Fibroblast of skin of abdomen (primary cell): ENCODE data around the gene USP35.
"Not testable (repeated sequence)": the region's sequence is repeated elsewhere in the genome, so short reads cannot be mapped to it uniquely, and the experiment has no call there.

Experiments used
- DNase-seq: peaks from one replicate; pipeline ENCODE4 v3.0.0-alpha.2; 2013

USP35 gene

DNA sequence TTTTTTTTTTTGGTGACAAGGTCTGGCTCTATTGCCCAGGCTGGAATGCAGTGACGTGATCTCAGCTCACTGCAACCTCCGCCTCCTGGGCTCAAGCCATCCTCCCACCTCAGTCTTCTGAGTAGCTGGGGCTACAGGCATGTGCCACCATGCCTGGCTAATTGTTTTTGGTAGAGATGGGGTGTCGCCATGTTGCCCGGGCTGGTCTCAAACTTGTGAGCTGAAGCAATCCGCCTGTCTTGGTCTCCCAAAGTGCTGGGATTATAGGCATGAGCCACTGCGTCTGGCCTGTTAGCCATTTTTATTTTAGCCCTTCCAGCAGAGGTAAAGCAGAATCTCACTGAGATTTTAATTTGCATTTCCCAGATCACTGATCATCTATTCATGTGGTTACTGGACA is 44.3 kb downstream of the USP35 start:
- not testable (repeated sequence) for DNase-seq

DNA sequence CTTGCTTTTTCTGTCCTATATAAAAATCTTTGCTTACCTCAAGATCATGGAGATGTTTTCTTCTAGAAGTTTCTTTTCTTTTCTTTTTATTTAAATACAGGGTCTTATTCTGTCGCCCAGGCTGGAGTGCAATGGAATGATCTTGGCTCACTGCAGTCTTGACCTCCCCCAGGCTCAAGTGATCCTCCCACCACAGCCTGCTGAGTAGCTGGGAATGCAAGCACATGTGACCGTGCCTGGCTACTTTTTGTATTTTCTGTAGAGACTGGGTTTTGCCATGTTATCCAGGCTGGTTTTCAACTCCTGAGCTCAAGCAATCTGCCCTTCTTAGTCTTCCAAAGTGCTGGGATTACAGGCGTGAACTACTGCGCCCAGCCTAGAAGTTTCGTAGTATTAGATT is 45.3 kb downstream of the USP35 start:
- DNase-seq = no peak

DNA sequence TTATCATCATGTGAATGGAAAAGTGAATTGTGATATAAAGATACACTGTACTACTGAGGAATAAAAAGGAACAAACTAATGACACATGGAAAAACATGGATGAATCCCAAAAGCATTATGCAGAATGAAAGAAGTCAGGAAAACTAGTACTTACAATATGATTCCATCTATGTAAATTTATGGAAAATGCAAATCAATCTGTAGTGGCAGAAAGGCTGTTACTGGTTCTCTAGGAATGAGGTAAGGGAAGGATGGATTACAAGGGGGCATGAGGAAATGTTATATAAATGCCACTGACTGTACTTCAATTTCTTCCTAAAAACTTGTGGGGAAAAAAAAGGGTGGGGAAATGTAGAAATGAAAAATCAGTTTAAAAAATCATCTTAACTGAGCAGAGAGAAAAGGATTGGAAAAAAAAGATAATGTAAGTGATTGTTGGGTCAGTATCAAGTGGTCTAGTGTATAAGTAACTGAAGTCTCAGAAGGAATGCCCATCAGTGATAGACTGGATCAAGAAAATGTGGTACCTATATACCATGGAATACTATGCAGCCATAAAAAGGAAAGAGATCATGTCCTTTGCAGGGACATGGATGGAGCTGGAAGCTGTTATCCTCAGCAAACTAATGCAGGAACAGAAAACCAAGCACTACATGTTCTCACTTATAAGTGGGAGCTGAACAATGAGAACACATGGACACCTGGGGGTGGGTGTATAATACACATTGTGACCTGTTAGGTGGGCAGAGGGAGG is 48.8 kb downstream of the USP35 start:
- no peak for DNase-seq

DNA sequence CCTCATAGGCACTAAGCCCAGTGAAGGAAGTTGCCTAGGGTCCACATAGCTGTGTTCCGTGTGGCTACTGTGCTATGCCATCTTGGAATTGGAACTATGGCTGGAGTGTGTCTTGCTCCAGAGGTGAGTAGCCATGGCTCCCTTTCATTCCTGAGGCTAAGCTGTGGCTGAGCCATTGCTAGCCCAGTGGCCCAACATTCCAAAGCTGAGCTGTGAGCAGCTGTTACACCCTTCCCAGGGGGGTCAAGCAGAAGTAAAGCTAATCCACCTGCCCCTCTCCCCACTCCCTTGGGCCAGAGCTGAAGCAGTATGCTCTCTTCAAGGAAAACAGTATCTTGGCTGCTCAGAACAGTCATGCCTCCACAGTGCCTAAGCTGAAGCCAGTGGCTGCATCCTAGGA is 51.1 kb downstream of the USP35 start:
- no peak for DNase-seq

DNA sequence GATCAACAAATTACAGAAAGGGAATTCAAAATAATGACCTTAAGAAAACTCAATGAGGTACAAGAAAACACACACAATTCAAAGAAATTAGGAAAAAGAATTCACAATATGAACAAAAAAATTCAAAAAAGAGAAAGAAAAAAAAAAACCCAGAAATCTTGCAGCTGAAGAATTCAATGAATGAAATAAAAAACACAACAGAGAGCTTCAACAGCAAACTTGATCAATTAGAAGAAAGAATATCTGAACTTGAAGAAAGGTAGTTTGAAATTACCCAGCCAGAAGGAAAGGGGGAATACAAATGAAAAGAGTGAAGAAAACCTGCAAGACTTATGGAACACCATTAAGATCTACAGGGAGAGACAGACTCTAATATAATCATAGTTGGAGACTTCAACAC is 52.8 kb downstream of the USP35 start:
- no peak for DNase-seq

DNA sequence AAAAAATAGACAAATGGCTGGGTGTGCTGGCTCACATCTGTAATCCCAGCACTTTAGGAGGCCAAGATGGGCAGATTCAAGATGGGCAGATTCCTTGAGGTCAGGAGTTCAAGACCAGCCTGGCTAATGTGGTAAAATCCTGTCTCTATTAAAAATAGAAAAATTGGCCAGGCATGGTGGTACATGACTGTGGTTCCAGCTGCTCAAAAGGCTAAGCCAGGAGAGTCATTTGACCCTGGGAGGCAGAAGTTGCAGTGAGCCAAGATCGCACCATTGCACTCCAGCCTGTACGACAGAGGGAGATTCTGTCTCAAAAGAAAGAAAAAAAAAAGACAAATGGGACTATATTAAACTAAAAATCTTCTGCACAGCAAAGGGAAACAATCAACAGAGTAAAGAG is 55.4 kb downstream of the USP35 start:
- no peak for DNase-seq

DNA sequence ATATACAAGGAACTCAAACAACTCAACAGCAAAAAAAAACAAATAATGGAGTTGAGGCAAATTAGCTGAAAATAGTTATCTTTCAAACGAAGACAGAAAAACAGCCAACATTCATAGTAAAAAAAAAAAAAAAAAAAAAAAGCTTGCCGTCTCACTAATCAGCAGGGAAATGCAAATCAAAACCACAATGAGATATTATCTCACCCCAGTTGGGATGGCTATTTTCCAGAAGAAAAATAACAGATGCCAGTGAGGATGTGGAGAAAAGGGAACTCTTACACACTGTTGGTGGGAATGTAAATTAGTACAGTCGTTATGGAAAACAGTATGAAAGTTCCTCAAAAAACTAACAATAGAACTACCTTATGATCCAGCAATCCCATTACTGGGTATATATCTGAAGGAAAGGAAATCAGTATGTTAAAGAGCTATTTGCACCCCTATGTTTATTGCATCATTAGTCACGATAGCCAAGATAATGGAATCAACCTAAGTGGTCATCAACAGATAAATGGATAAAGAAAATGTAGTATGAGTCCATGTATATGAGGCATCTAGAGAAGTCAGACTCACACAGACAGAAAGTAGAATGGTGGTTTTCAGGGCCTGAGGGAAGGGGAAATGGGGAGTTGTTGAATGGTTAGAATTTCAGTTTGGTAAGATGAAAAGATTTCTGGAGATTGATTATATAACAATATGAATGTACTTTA is 56.0 kb downstream of the USP35 start:
- peak; percentile 67 for DNase-seq

DNA sequence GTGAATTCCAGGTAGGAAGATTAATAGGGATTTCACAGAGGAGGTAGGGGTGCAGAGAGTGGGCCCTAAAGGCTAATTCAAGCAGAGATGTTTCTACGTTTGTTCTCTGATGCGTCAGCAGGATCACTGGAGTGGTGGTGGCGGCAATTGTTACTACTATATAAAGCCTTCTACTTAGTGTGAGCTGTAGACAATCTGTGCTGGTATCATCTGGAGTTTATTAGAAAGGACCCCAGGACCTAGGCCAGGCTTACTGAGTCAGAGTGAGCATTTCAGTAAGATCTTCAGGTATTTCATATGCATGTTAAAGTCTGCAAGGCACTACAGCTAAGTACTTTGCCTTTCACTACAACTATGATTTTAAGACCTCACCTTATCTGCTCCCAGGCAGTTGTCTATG is 59.5 kb downstream of the USP35 start:
- peak; percentile 85 for DNase-seq

DNA sequence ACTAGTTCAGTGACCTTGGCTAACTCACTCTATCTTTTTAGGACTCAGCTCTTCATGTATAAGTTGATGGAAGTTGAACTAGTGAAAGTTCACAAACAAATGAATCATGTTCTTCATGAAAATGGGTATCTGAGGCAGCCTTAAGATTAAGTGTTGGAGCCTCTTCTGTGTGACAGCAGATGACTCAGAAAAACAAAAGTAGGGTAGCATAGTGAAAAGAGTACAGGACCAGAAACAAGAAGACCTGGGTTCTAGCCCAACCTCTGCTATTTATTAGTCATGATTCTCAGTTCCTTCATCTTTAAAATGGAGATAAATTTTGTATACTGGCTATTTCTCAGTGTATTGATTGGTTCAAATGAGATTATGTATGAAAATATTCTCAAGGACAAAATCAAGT is 60.2 kb downstream of the USP35 start:
- DNase-seq = no peak

DNA sequence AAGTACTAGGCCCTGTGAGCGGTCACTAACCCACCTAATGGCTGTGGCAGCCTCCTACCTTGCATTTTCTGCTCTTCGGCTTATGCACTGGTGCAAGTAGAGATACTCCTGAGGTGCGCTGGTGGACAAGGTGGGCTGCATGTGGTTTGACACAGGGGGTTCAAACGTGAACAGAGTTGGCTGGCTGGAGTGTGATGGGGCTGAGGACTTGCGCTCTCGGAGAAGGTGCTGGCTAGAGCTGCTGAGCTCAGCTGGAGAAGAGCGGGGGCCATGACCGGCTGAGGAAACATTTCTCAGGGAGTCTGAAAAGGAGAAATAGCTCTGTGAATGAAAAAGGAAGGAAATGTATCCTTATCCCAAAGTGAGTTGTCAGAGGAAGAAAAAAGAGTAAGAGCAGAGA is 61.4 kb downstream of the USP35 start:
- no peak for DNase-seq

DNA sequence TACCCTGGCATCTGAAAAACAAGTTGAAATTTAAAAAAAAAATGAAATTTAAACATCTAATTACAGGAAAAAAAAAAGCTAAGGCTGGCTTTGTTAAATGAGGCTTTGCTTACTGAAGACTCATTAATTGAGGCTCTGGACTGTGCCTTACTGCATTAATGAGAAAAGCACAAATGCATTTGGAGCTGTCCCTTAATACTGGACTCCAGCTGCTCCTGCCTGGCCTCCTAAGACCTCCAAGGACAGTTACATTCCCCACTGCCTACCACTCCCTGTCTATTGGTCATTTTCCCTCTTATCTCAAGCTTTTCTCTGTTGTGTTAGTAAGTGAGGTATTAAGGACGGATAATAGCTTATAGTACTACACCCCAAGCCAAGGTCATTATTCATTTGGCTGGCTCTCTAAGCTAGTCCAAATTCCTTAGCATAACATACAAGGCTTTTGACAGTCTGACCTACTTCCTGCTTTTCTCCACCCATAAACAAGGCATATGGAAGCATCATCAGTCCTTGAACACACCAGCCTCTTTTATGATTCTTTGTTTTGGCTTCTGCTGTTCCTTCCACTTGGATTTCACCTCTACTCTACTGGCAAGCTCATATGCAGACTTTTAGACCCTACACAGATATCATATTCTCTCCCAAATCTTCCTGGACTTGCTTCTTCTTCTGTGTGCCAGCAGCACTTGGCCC is 62.5 kb downstream of the USP35 start:
- peak; percentile 65 for DNase-seq

DNA sequence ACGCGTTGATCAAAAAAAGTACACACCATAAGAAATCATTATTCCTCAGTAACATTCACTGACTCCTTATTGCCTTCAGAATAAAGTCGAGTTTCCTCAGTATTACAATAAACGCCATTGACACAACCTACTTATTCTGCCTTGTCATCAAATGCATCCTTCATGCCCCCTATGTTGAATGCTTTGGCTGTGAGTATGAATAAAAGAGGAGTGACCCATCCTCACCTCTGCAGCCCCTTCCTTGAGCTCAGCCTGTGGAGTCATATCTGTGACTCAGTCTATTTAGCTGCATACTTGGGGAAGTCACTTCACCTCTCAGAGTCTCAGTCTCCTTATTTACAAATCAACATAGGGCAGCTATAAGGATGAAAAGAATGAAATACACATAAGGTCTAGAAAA is 65.1 kb downstream of the USP35 start:
- DNase-seq = peak; percentile 50

DNA sequence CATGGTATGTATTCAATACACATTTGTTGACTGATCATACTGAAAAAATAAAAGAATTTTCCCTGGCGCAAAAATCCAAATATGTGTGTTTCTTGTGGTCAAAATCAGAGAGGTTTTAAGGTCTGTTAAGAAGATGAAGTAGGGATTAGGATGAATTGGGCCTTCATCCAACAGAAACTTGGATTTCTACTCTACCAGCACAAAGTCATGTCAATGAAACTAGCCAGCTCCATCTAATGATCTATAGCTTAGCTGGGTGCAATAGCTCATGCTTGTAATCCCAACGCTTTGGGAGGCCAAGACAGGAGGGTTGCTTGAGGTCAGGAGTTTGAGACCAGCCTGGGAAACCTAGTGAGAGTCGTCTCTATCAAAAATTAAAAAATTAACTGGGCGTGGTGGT is 65.5 kb downstream of the USP35 start:
- DNase-seq = peak; percentile 12

DNA sequence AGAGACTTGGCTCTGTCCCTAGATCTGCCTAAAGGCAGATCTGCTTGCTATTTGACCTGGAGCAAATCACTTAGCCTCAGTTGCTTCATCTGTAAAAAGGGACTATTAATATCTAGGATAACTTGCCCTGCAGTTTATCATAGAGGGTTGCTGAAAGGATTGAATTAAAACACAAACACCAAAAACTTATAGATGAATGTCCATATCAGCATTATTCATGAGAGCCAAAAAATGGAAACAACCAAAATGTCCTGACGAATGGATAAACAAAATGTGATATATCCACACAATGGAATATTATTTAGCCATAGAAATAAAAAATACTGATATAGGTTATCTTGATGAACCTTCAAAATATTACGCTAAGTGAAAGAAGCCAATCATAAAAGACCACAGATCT is 67.2 kb downstream of the USP35 start:
- DNase-seq = no peak

DNA sequence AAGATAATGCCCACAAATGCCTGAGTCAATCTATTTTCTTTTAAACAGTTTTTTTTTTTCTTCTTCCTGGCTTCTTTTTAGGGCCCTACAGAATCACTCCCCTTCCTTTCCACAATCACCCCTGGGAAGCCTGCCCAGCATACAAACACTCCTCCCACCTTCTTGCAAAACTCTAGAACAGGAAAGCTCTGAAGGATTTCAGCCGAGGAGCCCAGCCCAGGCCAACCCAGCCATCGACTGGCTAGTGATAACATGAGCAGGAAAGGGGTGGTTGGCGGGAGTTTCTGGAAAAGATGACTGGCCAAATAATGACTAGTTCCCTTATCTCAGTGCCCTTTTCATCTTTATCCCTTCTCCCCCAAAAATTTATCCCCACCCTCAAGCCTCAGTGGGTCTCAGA is 68.2 kb downstream of the USP35 start:
- peak; percentile 72 for DNase-seq

DNA sequence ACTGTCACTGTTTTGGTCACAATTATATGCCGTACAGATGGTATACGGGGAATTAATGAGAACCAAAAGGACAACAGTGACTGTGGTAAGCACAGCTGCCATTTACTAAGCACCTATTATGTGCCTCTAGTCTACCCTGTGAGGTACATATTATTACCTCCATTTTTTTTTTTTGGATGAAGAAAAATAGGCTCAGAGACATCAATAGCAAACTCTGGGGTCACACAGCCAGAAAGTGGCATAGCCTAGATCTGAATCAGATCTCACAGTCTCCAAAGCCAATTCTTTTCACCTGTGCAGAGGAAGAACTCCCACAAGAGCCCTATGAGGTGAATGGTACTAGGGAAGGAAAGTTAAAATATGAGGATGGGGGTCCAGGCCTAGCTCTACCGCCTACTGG is 68.9 kb downstream of the USP35 start:
- DNase-seq = no peak

DNA sequence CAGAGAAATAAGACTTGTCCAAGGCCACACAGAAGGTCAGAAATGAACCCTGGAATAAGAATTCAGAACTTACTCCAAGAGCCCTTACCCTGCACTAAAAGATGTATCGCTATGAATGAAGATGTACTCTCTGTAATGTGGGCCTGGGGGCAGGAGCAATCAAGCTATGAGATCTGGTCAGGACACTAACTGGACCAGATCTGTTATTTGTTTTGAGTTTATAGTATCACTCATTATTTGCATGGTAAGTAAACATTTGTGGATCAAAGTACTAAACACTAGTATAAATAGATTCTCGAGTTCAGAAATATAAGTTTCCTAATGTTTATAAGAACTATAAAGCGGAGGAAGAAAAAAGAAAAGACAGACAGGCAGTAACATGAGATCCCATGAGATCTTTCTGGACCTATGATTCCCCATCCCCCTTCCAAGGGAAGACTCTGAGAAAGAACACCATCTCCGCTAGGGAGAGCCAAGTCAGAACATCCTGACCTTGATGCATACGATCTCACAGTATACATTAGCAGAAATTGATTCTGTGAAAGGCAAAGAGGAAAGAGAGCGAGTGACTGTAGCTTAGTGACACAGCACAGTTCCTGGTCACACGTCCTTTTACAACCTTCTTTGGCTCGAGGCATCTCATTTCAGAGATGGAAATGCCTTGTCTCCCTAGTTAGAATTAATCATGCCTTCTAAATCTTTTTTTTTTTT is 71.2 kb downstream of the USP35 start:
- DNase-seq = no peak

DNA sequence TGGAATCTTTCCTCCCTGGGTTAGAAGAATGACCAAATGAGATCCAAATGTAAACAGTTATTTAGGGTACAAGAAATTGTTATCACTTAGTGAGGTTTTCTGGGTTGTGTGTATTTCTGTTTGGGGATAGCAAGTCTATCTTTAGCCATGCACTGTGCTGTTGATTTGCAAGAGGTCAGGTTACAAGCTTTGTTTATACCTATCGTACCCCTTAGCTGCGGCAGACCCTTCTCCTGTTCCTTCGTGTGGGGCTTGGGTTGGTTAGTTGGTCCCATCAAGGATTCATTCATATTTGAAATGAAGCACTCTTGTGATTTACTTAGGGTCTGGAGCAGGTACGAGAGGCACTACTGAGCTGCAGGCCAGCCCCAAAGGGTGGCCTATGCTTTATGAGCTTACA is 72.6 kb downstream of the USP35 start:
- DNase-seq = no peak

DNA sequence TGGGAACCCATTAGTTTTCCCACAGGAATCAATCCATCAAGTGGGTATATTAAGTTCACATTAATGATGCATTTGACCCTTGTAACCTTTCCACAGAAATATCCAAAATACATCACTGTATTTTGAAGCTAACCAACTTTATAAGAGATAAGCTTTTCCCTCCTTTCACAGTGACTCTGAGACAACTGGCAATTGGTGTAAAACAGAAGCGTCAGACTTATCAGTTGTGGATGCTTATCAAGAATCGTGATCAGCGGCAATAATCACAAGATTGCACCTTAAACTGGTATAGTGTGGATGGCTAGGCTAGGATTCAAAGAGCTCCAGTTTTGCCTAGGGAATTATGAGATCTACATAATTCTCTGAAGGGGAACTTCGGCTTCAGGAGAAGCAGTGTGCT is 73.1 kb downstream of the USP35 start:
- DNase-seq = no peak

DNA sequence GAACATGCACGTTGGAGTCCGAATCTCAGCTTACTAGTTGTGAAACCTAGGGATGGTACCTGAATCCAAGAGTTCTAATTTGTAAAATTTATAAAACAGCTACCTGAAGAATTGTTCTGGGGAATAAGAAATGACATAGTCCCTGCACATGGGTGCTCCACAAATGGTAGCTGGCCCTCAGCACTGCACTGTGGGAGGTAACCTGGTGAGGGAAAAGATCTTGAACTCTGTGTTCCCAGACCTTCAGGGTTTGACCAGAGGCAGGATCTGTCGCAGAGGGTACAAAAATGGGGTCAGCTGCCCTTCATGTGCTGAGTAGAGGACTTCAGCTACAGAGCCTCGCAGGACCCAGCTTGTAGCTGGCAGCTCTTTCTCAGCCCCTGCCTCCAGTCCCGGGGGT is 73.5 kb downstream of the USP35 start:
- DNase-seq = no peak

DNA sequence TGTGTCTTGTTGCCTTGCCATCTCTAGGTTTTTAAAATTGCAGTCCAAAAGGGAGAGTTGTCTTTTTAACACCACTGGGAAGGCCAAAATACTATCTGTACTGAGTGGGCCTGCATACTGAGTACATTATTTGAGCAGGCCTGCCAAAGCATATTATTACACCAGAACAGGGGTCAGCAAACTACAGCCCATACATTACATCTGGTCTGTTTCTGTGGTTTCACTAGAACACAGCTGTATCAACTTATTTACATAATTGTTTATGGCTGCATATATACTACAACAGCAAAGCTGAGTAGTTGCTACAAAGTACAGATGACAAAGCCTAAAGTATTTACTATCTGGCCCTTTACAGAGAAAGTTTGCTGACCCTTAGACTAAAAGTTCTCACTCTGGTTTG is 74.0 kb downstream of the USP35 start:
- DNase-seq = no peak
